ENCODE results near the gene POLG.

DNA sequence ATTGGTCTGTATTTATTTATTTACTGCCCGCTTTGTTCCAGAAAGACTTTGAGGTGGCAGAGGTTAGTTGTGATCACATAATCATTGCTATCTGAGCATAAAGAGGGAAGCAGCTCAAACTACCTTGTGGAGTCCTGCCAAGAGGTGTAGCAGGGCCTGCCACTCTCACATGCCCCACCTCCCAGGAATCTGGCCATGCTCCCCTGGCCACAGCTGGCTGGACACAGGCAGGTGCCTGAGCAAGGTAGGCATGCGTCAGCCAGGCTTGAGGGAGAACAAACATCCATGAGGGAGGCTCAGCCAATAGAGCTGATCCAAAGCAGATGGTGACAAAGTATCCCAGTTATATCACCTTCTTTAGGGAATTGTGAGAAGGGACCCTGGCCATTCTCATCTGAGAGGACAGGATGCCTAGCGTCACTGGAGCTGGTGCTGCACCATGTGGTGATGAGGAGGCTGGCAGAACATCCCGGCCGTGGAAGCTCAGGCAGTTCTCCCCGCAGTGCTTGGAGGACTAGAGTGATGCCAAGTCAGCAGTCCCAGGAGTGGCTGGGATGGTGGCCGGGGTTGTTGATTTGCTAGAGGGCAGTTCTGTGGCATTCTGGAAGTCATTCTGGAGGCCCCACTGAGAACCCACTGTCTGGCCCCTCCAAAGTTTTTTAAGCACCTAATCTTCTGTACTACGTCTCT lies 6.8 kb upstream of the POLG start:
- TF ChIP-seq, protein P1, sequence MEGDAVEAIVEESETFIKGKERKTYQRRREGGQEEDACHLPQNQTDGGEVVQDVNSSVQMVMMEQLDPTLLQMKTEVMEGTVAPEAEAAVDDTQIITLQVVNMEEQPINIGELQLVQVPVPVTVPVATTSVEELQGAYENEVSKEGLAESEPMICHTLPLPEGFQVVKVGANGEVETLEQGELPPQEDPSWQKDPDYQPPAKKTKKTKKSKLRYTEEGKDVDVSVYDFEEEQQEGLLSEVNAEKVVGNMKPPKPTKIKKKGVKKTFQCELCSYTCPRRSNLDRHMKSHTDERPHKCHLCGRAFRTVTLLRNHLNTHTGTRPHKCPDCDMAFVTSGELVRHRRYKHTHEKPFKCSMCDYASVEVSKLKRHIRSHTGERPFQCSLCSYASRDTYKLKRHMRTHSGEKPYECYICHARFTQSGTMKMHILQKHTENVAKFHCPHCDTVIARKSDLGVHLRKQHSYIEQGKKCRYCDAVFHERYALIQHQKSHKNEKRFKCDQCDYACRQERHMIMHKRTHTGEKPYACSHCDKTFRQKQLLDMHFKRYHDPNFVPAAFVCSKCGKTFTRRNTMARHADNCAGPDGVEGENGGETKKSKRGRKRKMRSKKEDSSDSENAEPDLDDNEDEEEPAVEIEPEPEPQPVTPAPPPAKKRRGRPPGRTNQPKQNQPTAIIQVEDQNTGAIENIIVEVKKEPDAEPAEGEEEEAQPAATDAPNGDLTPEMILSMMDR (optimal IDR thresholded peaks at IDR 0.05 in 1 of 3, IDR thresholded peaks at IDR 0.05 in 1 of 3, conservative IDR thresholded peaks at IDR 0.05 in 1 of 3; ENCODE audit: extremely low read depth in 1 of 3, insufficient read depth in 2 of 3, low read length in 3 of 3) = no peak
- TF ChIP-seq EZH2 (IDR thresholded peaks at IDR 0.05; ENCODE audit: low read length) = no peak
